NCI-H1930 (cell line): ENCODE measurements around the gene COA3.

Source experiments
- DNase-seq, 2 experiments: peaks; one replicate each; lab custom pipeline; 2025; lab: John Stamatoyannopoulos, UW

Gene COA3, protein sequence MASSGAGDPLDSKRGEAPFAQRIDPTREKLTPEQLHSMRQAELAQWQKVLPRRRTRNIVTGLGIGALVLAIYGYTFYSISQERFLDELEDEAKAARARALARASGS

DNA sequence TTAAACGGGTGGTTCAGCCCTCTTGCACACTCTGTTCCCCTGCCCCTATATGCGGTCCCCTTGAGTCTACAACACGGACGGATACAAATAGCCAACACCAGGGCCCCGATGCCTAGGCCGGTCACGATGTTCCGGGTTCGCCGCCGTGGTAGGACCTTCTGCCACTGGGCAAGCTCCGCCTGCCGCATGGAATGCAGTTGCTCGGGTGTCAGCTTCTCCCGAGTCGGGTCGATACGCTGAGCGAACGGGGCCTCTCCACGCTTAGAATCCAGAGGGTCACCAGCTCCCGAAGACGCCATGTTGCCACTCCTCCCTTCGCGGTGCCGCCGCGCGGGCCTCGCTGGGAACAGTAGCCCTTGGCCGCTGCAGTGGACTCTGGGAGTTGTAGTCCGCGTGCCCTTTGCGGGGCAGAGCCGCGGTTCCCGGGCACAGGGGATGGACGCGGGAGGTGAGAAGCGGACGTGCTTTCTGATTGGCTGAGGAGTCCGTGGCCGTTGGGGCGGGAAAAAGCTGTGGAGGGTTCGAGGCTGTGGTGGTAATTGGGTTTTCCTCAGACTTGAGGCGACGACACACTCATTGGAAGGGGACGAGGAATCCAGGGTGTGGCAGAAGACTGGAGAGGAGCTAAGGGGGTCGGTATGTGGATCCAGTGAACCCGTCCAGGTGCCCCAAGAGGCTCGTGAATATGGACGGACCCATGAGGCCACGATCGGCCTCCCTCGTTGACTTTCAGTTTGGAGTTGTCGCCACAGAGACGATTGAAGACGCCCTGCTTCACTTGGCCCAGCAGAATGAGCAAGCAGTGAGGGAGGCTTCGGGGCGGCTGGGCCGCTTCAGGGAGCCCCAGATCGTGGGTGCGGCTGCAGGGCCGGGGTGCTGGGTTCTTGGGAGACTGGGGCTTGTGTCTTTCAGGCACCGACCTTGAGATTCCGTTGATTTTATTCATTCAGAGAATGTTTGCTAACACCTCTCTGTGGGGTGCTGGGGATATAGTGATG lies at the start of gene COA3, which contains the start of gene CNTD1:
TSS of gene COA3 (minus strand) at position 322 of the 998 bp plus-strand sequence. CDS start at position 299, 23 bp downstream.
TSS of gene CNTD1 (plus strand) at position 479 of the 998 bp plus-strand sequence. CDS start at position 686, 207 bp downstream.
- DNase-seq, result peak; percentile 82 to 83

DNA sequence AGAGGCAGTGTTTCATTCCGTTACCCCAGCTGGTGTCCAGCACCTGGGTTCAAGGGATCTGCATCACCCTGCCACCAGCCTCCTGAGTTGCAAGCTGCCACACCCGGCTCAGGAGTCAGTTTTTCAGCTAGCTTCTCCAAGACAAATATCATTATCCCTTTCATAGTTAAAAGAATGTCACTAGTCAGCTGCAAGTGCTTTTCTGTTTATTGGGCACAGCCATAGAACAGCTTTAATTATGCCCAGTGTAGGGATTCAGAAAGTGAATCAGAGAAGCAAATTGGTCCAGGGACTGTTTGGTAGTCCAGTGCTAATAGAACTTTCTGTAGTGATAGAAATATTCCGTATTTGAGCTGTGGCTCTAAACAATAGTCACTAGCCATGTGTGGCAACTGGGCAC lies 49.6 kb upstream of the COA3 start:
- no peak for DNase-seq

DNA sequence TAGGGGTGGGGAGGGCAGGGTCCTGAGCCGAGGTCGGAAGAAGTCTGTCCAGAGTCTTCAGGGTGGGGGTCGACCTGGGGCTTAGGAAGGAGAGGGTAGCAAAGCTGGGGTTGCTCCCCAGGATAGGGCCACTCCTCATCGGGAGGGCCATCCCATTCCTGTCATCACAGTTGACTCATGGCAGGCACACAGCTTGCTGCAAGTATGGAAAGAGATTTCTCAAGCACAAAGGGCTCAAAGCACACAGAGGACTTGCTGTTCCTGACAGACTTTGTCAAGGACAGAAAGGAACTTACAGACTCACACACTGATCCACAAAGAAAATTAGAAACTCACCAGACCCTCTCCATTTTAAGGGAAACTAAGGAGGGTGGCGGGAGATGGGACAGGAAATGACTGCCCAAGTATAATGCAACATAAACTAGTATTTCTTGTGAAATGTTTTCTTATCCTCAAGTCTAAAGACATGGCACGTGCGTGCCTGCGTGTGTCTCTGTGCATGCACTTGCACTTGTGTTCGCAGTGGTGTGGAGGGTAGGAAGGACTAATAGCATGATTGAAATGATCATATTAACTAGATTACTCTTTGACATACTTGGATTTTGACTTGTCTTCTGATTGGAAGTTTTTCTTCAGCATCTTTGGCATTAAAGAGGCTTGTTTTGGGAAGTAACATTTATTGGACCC lies 48.2 kb upstream of the COA3 start:
- no peak for DNase-seq

DNA sequence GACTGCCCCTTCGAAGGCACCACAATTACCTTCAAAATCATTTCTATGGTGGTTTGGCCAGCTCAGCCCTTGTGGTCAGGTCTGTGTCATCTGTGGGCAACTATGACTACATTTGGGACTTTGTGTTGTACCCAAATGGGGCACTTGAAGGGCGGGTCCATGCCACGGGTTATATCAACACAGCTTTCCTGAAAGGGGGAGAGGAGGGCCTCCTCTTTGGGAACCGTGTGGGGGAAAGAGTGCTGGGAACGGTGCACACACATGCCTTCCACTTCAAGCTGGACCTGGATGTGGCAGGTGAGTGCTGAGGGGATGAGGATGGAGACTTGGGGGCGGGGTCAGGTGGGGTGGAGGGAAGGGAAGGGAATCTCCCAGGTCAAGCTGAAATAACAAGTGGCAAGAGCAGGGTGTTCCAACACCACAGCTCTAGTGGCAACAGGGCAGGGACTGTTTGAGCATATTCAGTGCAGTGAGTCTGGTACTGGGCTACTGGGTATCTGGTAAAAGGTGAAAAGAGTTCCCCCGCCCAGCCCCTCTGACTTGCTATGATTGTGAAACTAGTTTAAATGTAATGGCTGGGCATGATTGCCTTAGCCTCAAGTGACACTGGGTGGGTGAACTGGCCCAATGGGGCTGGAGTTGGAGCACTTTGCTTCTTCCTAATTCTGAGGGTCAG lies 47.6 kb upstream of the COA3 start:
- DNase-seq, result no peak

DNA sequence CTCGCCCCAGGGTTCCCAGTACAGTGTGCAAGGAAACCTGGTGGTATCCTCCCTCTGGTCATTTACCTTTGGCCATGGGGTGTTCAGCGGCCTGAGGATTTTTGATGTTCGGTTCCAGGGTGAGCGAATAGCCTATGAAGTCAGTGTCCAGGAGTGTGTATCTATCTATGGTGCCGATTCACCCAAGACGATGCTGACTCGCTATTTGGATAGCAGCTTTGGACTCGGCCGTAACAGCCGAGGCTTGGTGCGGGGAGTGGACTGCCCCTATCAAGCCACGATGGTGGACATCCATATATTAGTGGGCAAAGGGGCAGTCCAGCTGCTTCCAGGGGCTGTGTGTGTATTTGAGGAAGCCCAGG lies 47.0 kb upstream of the COA3 start:
- no peak for DNase-seq

DNA sequence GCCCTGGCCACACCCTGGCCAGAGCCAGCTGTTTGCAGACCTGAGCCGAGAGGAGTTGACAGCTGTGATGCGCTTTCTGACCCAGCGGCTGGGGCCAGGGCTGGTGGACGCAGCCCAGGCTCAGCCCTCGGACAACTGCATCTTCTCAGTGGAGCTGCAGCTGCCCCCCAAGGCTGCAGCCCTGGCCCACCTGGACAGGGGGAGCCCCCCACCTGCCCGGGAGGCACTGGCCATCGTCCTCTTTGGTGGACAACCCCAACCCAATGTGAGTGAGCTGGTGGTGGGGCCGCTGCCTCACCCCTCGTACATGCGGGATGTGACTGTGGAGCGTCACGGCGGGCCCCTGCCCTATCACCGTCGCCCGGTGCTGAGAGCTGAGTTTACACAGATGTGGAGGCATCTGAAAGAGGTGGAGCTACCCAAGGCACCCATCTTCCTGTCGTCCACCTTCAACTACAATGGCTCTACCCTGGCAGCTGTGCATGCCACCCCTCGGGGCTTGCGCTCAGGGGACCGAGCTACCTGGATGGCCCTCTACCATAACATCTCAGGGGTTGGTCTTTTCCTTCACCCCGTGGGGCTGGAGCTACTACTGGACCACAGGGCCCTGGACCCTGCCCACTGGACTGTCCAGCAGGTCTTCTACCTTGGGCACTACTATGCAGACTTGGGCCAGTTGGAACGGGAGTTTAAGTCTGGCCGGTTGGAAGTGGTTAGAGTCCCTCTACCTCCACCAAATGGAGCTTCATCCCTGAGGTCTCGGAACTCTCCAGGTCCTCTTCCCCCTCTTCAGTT lies 46.5 kb upstream of the COA3 start:
- DNase-seq, result no peak

DNA sequence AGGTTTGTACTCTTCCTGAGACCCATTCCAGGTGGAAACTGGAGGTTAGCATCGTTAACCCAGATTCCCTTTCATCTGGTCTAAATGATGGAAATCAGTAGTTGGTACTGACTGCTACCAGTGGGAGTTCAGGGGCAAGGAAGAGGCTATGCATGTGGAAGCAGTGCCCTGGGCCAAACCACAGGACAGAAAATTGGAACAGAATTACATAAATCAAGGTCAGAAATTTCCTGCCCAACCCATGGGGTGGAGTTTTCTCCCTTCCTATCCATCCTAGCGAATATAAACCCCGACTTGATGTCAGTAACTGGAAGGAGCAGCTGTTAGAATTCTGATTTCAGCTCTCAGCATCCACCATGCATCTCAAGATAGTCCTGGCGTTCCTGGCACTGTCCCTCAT lies 45.8 kb upstream of the COA3 start, which contains the start of gene AOC2:
TSS of gene AOC2 (plus strand) at position 310 of the 400 bp plus-strand sequence. CDS start at position 357, 47 bp downstream.
- DNase-seq, result no peak

DNA sequence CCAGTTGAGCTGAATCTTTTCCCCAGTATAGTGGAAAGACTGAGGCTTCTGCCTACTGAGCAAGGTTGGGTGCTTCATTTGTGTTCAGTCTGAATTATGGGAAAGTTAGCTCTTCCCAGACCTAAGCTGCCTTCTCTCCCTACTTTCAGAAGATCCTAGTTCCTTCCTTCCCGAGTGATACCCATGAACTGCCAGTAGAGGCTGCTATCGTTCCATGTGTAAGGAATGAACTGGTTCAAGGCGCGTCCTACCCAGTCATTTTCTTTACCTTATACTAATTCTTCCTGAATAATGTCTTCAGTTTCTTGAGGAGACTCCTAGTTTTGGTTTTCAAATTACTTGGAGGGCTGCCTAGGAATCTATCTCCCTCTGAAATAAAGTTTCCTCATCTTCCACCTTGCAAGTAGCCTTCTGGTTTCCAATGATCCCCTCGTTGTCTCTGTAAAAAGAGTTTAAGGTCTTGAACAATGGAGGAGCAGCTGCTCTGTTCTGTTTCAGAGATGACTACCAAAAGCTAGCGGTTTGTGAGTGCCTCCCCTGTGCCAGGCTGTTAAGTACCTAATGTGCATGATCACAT lies 44.9 kb upstream of the COA3 start:
- DNase-seq, result peak; percentile 49 to 55

DNA sequence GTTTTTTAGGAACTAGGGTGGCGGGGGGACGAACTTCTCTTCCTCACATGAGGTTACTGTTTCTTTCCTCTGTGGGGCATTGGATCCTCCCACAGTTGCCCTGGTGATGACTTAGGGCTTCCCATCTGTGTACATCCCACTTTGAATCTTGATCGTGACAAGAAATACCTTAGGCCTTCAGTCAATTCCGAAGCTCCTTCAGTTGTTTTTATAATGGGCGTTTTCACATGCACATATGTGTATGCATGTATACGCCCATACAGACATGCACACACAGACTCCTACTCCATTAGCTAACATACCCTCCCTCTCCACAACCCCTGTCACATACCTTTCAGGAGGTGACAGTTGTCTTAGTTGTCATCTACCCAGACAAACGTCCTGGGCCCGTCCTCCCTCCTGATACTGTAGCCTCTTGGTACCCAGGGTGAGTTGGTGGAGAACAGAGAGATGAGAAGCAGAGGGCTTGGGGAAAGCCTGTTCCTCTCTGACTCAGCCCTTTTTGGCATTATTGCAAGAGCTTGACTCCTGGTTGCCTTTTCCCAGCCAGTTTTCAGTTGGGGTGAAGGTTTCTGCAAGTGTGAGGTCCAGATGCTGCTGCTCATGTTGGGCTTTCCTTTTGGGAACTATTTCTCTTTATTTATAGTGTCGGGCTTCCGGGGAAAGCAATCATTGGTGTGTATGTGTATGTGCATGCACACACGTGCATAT lies 43.6 kb upstream of the COA3 start:
- DNase-seq, result no peak

DNA sequence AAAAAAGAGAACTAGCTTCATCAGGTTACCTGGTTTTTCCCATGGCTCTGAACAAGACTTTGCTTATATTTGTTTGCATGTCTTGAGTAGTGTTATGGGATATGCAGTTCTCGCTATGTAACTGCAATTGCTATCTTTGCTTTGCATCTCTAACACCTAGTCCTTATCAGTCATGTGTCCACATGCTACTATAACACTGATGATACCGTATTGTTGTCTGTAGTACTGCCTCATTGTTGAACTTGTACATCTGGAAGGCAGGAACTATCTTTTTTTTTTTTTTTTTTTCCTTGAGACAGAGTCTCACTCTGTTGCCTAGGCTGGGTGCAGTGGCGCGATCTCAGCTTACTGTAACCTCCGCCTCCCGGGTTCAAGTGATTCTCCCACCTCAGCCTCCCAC lies 37.2 kb upstream of the COA3 start:
- no peak for DNase-seq

DNA sequence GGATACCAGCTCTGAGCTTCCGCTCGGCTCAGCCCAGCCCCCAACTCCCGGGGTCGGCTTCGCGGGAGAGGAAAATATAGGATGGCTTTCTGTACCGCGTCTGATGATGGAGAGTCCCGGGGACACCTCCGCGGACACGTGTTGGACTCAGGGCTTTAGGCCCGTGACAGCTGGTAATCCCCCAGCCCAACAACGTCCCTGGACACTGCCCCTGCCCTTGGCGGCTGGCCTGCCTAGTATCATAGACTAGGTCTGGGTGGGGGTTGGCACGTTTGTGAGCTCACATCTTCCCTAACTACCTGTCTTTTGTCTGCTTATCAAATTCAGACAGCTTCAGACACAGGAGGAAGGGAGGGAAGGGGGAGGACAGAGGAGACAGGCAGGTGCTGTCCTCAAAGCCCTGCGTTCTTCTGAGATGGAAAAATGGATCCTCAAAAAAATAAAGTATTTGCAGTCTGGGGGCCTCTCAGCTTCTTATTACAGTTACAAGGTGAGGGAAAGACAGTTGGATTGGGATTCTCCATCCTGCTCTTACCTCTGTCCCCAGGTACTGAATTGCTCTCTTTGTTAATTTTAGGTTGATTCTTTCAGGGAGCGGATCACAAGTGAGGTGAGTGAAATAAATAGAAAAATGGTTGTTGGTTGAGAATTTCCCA lies 35.4 kb upstream of the COA3 start:
- DNase-seq, result no peak

DNA sequence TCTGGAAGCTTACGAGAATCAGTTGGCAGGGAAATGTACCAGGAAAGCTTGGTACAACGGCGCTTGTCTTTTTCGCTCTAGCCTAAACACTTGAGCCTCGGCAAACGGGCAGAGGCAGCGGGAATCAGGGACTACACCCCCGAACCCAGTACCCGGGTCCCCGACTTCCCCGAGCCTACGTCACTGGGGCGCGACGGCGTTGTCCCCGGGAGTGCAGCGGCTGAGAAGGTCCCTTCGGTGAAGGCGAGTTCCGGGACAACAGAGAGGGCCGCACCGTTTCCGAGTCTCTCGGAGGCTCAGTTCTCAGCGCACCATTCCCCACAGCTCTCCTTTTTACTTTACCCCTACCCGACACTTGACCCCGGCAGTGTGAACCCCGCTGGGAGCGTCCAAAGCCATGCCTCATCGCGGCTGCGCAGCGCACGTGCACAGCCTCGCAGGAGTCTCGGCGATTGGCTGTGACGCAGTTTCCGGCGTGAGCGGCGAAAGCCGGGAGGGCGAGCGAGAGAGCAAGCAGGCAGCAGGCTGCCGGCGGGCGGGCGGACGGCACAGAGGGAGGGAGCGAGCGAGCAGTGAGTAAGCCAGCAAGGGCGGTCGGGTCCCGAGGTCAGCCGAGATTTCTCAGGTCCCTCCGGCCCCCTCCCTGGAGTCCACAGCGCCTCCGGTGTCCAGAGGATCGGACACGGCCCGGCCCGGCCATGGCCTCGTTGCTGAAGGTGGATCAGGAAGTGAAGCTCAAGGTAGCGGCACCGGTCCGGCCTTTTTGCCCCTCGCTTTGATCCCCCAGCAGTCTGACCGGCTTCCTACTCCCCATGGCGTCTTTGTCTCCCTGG lies 34.6 kb upstream of the COA3 start, which contains the start of gene PSME3:
TSS of gene PSME3 (plus strand) at position 464 of the 833 bp plus-strand sequence. CDS start at position 699, 235 bp downstream.
- DNase-seq, result peak; percentile 67 to 84

DNA sequence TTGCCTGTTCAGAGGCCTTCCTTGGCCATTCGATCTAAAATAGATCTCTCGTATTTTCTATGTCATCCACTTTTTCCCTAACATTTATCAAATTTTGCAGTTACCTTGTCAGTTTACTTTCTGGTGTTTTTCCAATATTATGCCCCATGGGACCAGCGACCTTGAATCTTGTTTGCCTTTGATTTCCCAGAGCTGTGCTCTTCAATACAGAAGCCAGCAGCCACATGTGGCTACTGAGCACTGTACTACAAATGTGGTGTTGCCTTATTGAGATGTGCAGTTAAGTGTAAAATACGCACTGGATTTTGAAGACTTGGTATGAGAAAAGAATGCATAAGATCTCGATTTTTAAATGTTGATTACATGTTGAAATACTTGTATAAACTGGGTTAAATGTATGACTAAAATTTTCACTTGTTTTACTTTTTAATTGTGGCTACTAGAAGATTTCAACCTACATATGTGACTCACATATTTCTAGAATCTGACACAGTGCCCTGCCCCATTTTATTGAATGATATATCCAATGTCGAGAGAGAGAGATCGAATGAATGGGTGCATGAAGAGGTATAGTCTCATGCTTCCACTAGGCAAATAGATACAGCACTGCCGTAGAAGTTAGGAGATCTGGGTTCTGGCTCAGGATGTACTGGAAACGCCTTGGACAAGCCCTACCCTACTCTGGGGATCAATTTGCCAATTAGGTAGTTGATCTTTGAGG lies 33.9 kb upstream of the COA3 start:
- no peak for DNase-seq

DNA sequence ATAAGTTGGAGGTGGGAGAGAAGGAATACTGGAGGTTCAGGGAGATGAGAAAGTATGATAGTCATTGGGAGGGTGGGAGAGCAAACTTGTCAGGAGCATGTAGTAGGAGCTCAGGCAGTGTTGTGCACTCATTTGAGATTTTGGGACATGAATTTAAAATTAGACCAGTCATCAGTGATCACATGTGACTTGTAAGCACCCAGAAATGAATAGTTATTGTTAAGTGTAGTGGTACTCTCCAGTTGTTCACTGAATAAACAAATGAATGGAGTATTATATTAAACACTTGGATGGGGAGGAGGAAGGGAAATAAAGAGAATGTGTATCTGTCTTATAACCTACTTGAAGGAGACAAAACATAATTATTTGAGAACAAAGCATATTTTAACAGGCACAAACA lies 32.5 kb upstream of the COA3 start:
- no peak for DNase-seq

DNA sequence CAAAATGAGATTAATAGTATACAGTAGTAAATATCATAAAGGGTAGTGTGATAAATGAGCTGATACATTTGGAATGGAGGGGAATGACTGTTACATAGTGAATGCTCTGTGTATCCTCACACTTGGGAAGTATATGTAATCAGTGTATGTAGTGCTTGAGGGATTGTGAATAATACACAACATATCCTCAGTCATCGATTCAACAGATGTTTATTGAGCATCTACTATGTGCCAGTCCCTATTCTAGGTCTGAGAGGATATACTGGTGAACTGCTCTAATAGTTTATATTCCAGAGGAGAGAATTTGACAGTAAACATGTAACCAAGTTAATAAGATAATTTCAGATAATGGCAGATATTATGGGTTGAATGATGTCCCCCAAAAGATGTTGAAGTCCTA lies 29.0 kb upstream of the COA3 start:
- no peak for DNase-seq

DNA sequence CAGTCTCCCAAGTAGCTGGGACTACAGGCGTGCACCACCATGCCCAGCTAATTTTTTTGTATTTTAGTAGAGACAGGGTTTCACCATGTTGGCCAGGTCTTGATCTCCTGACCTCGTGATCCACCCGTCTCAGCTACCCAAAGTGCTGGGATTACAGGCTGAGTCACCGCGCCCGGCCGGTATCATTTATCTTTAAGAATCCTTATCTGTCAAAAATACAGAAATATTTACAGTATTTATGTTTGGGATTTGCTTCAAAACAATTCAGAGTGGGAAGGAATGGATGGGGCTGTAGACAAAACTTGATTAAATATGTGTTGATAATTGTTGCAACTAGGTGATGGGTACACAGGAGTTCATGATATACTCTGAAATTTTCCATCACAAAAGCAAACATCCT lies 22.7 kb upstream of the COA3 start:
- DNase-seq, result no peak

DNA sequence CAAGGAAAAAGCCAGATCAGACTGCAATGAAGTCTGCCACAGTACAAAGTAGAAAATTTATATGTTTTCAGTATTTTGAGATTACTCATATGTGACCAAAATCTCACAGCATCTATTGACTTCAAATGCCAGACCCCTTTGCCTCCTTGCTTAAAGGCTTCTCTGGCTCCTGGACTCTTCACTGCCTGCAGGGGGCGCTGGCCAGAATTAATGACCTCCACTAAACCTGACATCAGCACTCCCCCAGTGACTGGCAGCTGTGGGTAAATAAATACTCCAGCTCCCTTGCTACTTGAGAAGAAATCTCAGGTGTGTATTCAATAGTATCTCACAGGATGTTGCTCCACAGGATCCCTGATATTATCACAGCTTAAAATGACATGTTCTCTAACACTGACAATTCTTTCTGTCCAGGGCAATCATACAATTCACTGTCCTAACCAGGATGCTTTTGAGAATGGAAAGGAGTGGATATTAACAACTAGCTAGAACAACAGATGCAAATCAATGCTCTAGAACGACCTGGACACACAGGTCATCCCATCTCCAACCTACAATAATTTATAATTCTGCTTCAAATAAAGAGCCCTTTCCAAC lies 21.5 kb upstream of the COA3 start:
- peak; percentile 15 to 60 for DNase-seq

DNA sequence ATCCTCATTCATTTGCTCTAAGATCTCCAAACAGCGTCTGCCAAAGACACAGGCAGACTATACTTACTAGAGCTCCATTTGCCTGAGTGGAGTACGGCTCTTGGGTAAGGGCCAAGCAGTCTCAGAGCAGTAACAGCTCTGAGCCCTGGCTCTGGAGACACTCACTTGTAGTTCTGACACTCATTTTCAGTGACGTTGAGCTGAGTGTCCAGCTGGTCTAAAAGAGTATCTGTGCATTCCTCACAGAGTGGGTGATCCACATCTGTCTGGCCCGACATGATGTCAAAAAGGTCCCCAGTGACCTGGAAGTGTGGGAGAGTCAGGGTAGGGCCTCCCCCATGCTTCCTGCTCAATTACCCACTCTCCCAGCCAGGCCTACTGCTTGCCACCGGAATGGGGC lies 19.9 kb upstream of the COA3 start:
- no peak for DNase-seq
